ENCODE data around the gene TRPM3. TPM values are rescaled to one million over a fixed set of nuclear protein-coding genes. Genes with fewer than 3 reads are reported as not detected.

Gene TRPM3
- total and polyA plus RNA-seq, 2 donors (not counting 1 experiment from before 2014, with no cell fraction given): not detected

DNA sequence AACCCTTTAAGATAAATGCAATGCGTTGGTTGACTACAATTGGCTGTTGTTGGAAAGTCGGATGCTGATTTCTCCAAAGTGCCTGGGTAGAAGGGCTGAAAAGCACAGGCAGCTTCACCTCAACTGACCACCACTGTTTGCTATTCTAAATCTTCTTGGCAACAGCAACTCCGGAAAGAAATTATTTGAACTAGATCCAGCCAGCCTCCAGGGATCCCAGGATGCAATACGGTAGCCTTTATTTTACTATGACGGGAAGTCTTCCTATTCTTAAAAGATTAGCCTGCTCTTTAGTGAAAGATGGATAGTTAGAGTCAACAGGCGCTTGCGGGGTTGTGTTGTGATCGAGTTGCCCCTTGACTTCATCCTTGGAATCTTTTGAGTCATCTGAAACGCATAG is 628.4 kb downstream of the TRPM3 start:
- Histone ChIP-seq H3K27me3 (replicated peaks in 1 of 4; ENCODE audit: control extremely low read depth in 1 of 4, control insufficient read depth in 3 of 4, insufficient read depth in 4 of 4, low read length in 3 of 4) (peaks cover 0 to 4% (median 0%) of the 10 kb centered on the region in 4 experiments), H4K20me1 (ENCODE audit: control insufficient read depth, insufficient read depth, low read length, poor library complexity, severe bottlenecking) (no peaks in the 10 kb centered on the region), H3K27ac (ENCODE audit: low read length in 2 of 2) (no peak overlapping the region), H3K4me1 (ENCODE audit: control insufficient read depth in 2 of 2, insufficient read depth in 2 of 2, low read length in 2 of 2) (peaks cover 26% of the 10 kb centered on the region in 2 donors), H2AFZ (ENCODE audit: insufficient read depth, low read depth, low read length, poor library complexity, severe bottlenecking) (no peak overlapping the region), H3K4me3 (ENCODE audit: control extremely low read depth in 1 of 5, extremely low read depth in 1 of 5, insufficient read depth in 1 of 5, low read depth in 2 of 5, low read length in 4 of 5) (no peak overlapping the region), H3K36me3 (replicated peaks in 1 of 2; ENCODE audit: control extremely low read depth in 1 of 2, control insufficient read depth in 1 of 2, extremely low read depth in 1 of 2, insufficient read depth in 2 of 2, low read length in 1 of 2) (no peaks in the 10 kb centered on the region), H3K9me3 (ENCODE audit: control extremely low read depth in 1 of 3, control insufficient read depth in 2 of 3, insufficient read depth in 1 of 3, low read length in 2 of 3) (no peaks in the 10 kb centered on the region), H3K4me2 (replicated peaks; ENCODE audit: low read depth, low read length, poor library complexity, severe bottlenecking) (peak overlapping the region; percentile 61), H3K9ac (ENCODE audit: low read length) (no peak overlapping the region), H3K79me2 (ENCODE audit: control insufficient read depth, insufficient read depth, low read length) (no peaks in the 10 kb centered on the region)
- no peak overlapping the region for H3K4me3 Mint-ChIP-seq
- H3K27me3 Mint-ChIP-seq: peaks cover 18% of the 10 kb centered on the region
- ATAC-seq (ENCODE audit: low read depth) (no peak), DNase-seq (no peak)
- no peak for TF ChIP-seq EZH2 (IDR thresholded peaks at IDR 0.05; ENCODE audit: borderline replicate concordance, insufficient read depth, low read depth, low read length, poor library complexity, severe bottlenecking)
- POLR2A ChIA-PET: no interaction called here
- H3K9me3 Mint-ChIP-seq (ENCODE audit: insufficient read depth): no peaks in the 10 kb centered on the region
- 97% methylated on average over 4 of the region's 9 CpGs for WGBS (ENCODE audit: insufficient coverage)
- H3K27ac Mint-ChIP-seq: no peak overlapping the region
- intact Hi-C loops (cut with micrococcal nuclease): no loop called here
- H3K4me1 Mint-ChIP-seq: peaks cover 18% of the 10 kb centered on the region
- CTCF ChIA-PET: interaction anchor here (1.7 kb wide), 1 partner anchor 9 kb away, joined by 5 read pairs; no protein-coding TSS in a partner anchor

DNA sequence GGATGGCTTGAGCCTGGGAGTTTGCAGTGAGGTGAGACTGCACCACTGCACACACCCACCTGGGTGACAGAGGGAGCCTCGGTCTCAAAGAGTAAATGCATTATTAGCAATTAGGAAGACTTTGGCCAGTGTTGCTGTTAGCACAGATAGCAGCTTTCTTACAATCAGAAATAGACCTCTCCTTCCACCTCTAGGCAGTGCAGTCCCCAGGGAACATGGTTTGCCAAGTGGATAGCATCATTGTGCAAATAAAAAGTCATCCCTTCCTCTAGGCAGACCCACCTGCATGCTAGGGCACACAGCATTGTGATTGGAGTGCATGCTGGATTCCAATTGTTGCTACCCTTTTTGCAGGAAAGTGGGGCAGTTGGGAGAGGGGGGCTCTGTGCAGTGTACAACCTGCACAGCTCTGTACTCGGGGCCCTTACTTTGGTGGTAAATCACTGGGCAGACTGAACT is 629.1 kb downstream of the TRPM3 start:
- peaks cover 18% of the 10 kb centered on the region for H3K27me3 Mint-ChIP-seq
- H3K4me2 ChIP-seq (replicated peaks; ENCODE audit: low read depth, low read length, poor library complexity, severe bottlenecking): no peak overlapping the region
- ATAC-seq (ENCODE audit: low read depth) (no peak), DNase-seq (no peak)
- no peak overlapping the region for H3K27ac Mint-ChIP-seq
- no peak overlapping the region for H3K4me3 ChIP-seq (ENCODE audit: control extremely low read depth in 1 of 5, extremely low read depth in 1 of 5, insufficient read depth in 1 of 5, low read depth in 2 of 5, low read length in 4 of 5)
- peaks cover 0 to 7% (median 0%) of the 10 kb centered on the region in 4 experiments for H3K27me3 ChIP-seq (replicated peaks in 1 of 4; ENCODE audit: control extremely low read depth in 1 of 4, control insufficient read depth in 3 of 4, insufficient read depth in 4 of 4, low read length in 3 of 4)
- no peak overlapping the region for H3K9ac ChIP-seq (ENCODE audit: low read length)
- no peaks in the 10 kb centered on the region for H3K36me3 ChIP-seq (replicated peaks in 1 of 2; ENCODE audit: control extremely low read depth in 1 of 2, control insufficient read depth in 1 of 2, extremely low read depth in 1 of 2, insufficient read depth in 2 of 2, low read length in 1 of 2)
- no peaks in the 10 kb centered on the region for H4K20me1 ChIP-seq (ENCODE audit: control insufficient read depth, insufficient read depth, low read length, poor library complexity, severe bottlenecking)
- no peak overlapping the region for H3K4me3 Mint-ChIP-seq
- intact Hi-C loops (cut with micrococcal nuclease): no loop called here
- no peak overlapping the region for H3K27ac ChIP-seq (ENCODE audit: low read length in 2 of 2)
- no peaks in the 10 kb centered on the region for H3K9me3 ChIP-seq (ENCODE audit: control extremely low read depth in 1 of 3, control insufficient read depth in 2 of 3, insufficient read depth in 1 of 3, low read length in 2 of 3)
- no peaks in the 10 kb centered on the region for H3K9me3 Mint-ChIP-seq (ENCODE audit: insufficient read depth)
- ChIA-PET POLR2A (no interaction called here), CTCF (interaction anchor here (2.0 kb wide), 1 partner anchor 110 kb away, joined by 6 read pairs; no protein-coding TSS in a partner anchor)
- H3K79me2 ChIP-seq (ENCODE audit: control insufficient read depth, insufficient read depth, low read length): no peaks in the 10 kb centered on the region
- peaks cover 26% of the 10 kb centered on the region in 2 donors for H3K4me1 ChIP-seq (ENCODE audit: control insufficient read depth in 2 of 2, insufficient read depth in 2 of 2, low read length in 2 of 2)
- TF ChIP-seq EZH2 (IDR thresholded peaks at IDR 0.05; ENCODE audit: borderline replicate concordance, insufficient read depth, low read depth, low read length, poor library complexity, severe bottlenecking): no peak
- TF ChIP-seq, protein P1, sequence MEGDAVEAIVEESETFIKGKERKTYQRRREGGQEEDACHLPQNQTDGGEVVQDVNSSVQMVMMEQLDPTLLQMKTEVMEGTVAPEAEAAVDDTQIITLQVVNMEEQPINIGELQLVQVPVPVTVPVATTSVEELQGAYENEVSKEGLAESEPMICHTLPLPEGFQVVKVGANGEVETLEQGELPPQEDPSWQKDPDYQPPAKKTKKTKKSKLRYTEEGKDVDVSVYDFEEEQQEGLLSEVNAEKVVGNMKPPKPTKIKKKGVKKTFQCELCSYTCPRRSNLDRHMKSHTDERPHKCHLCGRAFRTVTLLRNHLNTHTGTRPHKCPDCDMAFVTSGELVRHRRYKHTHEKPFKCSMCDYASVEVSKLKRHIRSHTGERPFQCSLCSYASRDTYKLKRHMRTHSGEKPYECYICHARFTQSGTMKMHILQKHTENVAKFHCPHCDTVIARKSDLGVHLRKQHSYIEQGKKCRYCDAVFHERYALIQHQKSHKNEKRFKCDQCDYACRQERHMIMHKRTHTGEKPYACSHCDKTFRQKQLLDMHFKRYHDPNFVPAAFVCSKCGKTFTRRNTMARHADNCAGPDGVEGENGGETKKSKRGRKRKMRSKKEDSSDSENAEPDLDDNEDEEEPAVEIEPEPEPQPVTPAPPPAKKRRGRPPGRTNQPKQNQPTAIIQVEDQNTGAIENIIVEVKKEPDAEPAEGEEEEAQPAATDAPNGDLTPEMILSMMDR (IDR thresholded peaks at IDR 0.05): no peak
- WGBS (ENCODE audit: insufficient coverage): 88% methylated on average over 1 of the region's 2 CpGs
- H3K4me1 Mint-ChIP-seq: peaks cover 18% of the 10 kb centered on the region
- H2AFZ ChIP-seq (ENCODE audit: insufficient read depth, low read depth, low read length, poor library complexity, severe bottlenecking): no peak overlapping the region
